Body of pancreas (tissue), 4 donors: ENCODE data around the gene RAP2B. TPM values are rescaled to one million over a fixed set of nuclear protein-coding genes. Genes with fewer than 3 reads are reported as not detected.

Experiments
- ATAC-seq: fragments of 150-250 bp; one replicate; pipeline ENCODE4 v1.9.1; 2016
- DNase-seq, 4 donors: peaks; one replicate each; pipeline ENCODE4 v3.0.0-alpha.2; 2019
- H3K27ac ChIP-seq, 4 donors: fragments of 200-600 bp; sonication (generic); 1 replicate in 3 of 4; 2 replicates in 1 of 4; pipeline versions ENCODE4 v1.5.1 to v1.6.1; 2016 to 2019; ENCODE audit warnings: mild to moderate bottlenecking in 1 of 4, mixed read lengths in 1 of 4, moderate library complexity in 1 of 4
- H3K27me3 ChIP-seq, 2 donors: fragments of 200-600 bp; sonication (generic); one replicate each; pipeline ENCODE4 v1.6.0; 2016; ENCODE audit warnings: mild to moderate bottlenecking in 1 of 2
- H3K36me3 ChIP-seq, 2 donors: fragments of 200-600 bp; sonication (generic); replicated peaks in 1 of 2; 2 replicates each; pipeline ENCODE4 v1.5.1; 2016; ENCODE audit warnings: low read depth in 2 of 2; ENCODE audit not compliant: insufficient read depth in 1 of 2
- H3K4me1 ChIP-seq: fragments of 200-600 bp; sonication (generic); one replicate; pipeline ENCODE4 v1.6.0; 2016
- H3K4me3 ChIP-seq, 2 donors: fragments of 200-600 bp; sonication (generic); 1 replicate in 1 of 2; 2 replicates in 1 of 2; pipeline ENCODE4 v1.5.1; 2016 to 2019
- H3K9me3 ChIP-seq, 3 donors: fragments of 200-600 bp; sonication (generic); 1 replicate in 2 of 3; 2 replicates in 1 of 3; pipeline ENCODE4 v1.5.1; 2016
- CTCF ChIP-seq, 7 experiments: fragments of 450-650 bp in 4 of 7; fragments of 200-600 bp in 3 of 7; sonication (generic) in 3 of 7; IDR thresholded peaks; one replicate each; pipeline ENCODE4 v1.5.1; 2016 to 2019; ENCODE audit warnings: antibody characterized with exemption in 7 of 7
- POLR2A ChIP-seq, 3 donors: fragments of 450-650 bp; IDR thresholded peaks; one replicate each; pipeline ENCODE4 v1.6.1; 2016; ENCODE audit warnings: antibody characterized with exemption in 3 of 3, mild to moderate bottlenecking in 2 of 3
- WGBS, 2 donors: methylation state at CpG; one replicate each; pipeline ENCODE4 v1.1.5; 2017; 5-methylcytosine and 5-hydroxymethylcytosine counted together
- intact Hi-C: fragments of 100-400 bp; cut with DNase I; formaldehyde crosslinking; loops from one replicate; pipeline ENCODE4 v1.15.1; 2023
- total RNA-seq, 2 donors: library from RNA; depleted of rRNA; stranded (reverse); fragments of >200 nt; gene quantifications; one replicate each; pipeline ENCODE4 v1.1.0, GENCODE V29; 2016

RAP2B gene
- total RNA-seq, 2 donors from 2014 or later, result 3.6 to 6.5 TPM

GRCh38 chr3:153129426-153129825 lies 32.6 kb upstream of the RAP2B start:
- no peak for DNase-seq
- WGBS, 2 donors, result 71 to 73% methylated on average over 11 of the region's 11 CpGs
- no peaks in the 10 kb centered on the region for H3K9me3 ChIP-seq
- no peaks in the 10 kb centered on the region for H3K27me3 ChIP-seq
- no peaks in the 10 kb centered on the region for H3K36me3 ChIP-seq
- intact Hi-C loops, result no loop called here
- ATAC-seq, result no peak
- no peak overlapping the region for H3K27ac ChIP-seq
- TF ChIP-seq CTCF (IDR thresholded peaks at IDR 0.05) (no peak), POLR2A (IDR thresholded peaks at IDR 0.05) (no peak)
- no peak overlapping the region for H3K4me3 ChIP-seq
- H3K4me1 ChIP-seq, result no peaks in the 10 kb centered on the region

GRCh38 chr3:153129866-153130265 lies 32.2 kb upstream of the RAP2B start:
- TF ChIP-seq CTCF (IDR thresholded peaks at IDR 0.05) (no peak), POLR2A (IDR thresholded peaks at IDR 0.05) (no peak)
- no peak for ATAC-seq
- Histone ChIP-seq H3K4me3 (no peak overlapping the region), H3K27ac (no peak overlapping the region), H3K4me1 (no peaks in the 10 kb centered on the region), H3K27me3 (no peaks in the 10 kb centered on the region), H3K36me3 (no peaks in the 10 kb centered on the region), H3K9me3 (no peaks in the 10 kb centered on the region)
- intact Hi-C loops, result no loop called here
- WGBS, 2 donors, result 83 to 87% methylated on average over 3 of the region's 3 CpGs
- DNase-seq, result no peak

GRCh38 chr3:153130312-153130977 lies 31.6 kb upstream of the RAP2B start:
- TF ChIP-seq CTCF (IDR thresholded peaks at IDR 0.05), result no peak
- no peak for TF ChIP-seq POLR2A (IDR thresholded peaks at IDR 0.05)
- Histone ChIP-seq H3K4me1 (no peaks in the 10 kb centered on the region), H3K27ac (no peak overlapping the region), H3K9me3 (no peaks in the 10 kb centered on the region), H3K36me3 (no peaks in the 10 kb centered on the region), H3K4me3 (no peak overlapping the region), H3K27me3 (no peaks in the 10 kb centered on the region)
- DNase-seq (no peak), ATAC-seq (no peak)
- 51 to 63% methylated on average over 2 of the region's 2 CpGs for WGBS, 2 donors
- intact Hi-C loops, result no loop called here

GRCh38 chr3:153137626-153138025 lies 24.4 kb upstream of the RAP2B start:
- intact Hi-C loops, result no loop called here
- Histone ChIP-seq H3K27me3 (no peaks in the 10 kb centered on the region), H3K9me3 (no peaks in the 10 kb centered on the region), H3K4me1 (peaks cover 15% of the 10 kb centered on the region), H3K36me3 (no peaks in the 10 kb centered on the region), H3K27ac (peak overlapping the region in 1 of 4 donors; percentile 88), H3K4me3 (no peak overlapping the region)
- TF ChIP-seq POLR2A (IDR thresholded peaks at IDR 0.05) (no peak), CTCF (IDR thresholded peaks at IDR 0.05) (no peak)
- ATAC-seq (no peak), DNase-seq (no peak)
- 82 to 94% methylated on average over 2 of the region's 2 CpGs for WGBS, 2 donors
